Smooth muscle cell (in vitro differentiated cells): ENCODE data around the gene HELZ. TPM values are rescaled to one million over a fixed set of nuclear protein-coding genes. Genes with fewer than 3 reads are reported as not detected.

Experiments
- DNase-seq: peaks from one replicate; lab custom pipeline; 2025; ENCODE audit not compliant: unreplicated experiment; lab: John Stamatoyannopoulos, UW
- H2AFZ ChIP-seq: fragments of 200-600 bp; sonication (generic); 2 replicates; pipeline ENCODE4 v1.6.0; 2016; ENCODE audit warnings: antibody characterized with exemption, low read depth, mild to moderate bottlenecking
- H3F3A ChIP-seq: fragments of 200-600 bp; sonication (generic); 2 replicates; pipeline ENCODE4 v1.6.0; 2017; ENCODE audit warnings: antibody characterized with exemption, low read depth
- H3K27ac ChIP-seq: fragments of 200-600 bp; sonication (generic); 2 replicates; pipeline ENCODE4 v1.5.1; 2016; ENCODE audit warnings: low read depth, mild to moderate bottlenecking
- H3K27me3 ChIP-seq: fragments of 200-600 bp; sonication (generic); 2 replicates; pipeline ENCODE4 v1.6.1; 2016; ENCODE audit warnings: low read depth, mild to moderate bottlenecking
- H3K36me3 ChIP-seq: fragments of 200-600 bp; sonication (generic); 2 replicates; pipeline ENCODE4 v1.5.1; 2016; ENCODE audit warnings: low read depth
- H3K4me1 ChIP-seq: fragments of 200-600 bp; sonication (generic); 2 replicates; pipeline ENCODE4 v1.5.1; 2016; ENCODE audit warnings: low read depth
- H3K4me2 ChIP-seq: fragments of 200-600 bp; sonication (generic); 2 replicates; pipeline ENCODE4 v1.6.0; 2016; ENCODE audit warnings: mild to moderate bottlenecking
- H3K4me3 ChIP-seq: fragments of 200-600 bp; sonication (generic); 2 replicates; pipeline ENCODE4 v1.5.1; 2016; ENCODE audit warnings: mild to moderate bottlenecking
- H3K79me2 ChIP-seq: fragments of 200-600 bp; sonication (generic); 2 replicates; pipeline ENCODE4 v1.6.0; 2016; ENCODE audit warnings: low read depth, mild to moderate bottlenecking
- H3K9ac ChIP-seq: fragments of 200-600 bp; sonication (generic); 2 replicates; pipeline ENCODE4 v1.6.0; 2016; ENCODE audit warnings: low read depth
- H3K9me3 ChIP-seq: fragments of 200-600 bp; sonication (generic); replicated peaks from 2 replicates; pipeline ENCODE4 v1.5.1; 2016; ENCODE audit warnings: low read depth
- H4K20me1 ChIP-seq: fragments of 200-600 bp; sonication (generic); 2 replicates; pipeline ENCODE4 v1.6.0; 2016; ENCODE audit warnings: low read depth
- WGBS: methylation state at CpG from one replicate; pipeline ENCODE4 v1.1.7; 2016; ENCODE audit warnings: low lambda C conversion rate; 5-methylcytosine and 5-hydroxymethylcytosine counted together
- polyA plus RNA-seq: library from polyadenylated mRNA; unstranded; fragments of >200 nt; fragmentation: Nextera tagmentation; extraction: Ambion mirVana; gene quantifications from 2 replicates; pipeline ENCODE4 v1.2.1, GENCODE V29; 2016
- total RNA-seq: library from RNA; depleted of rRNA; stranded (reverse); fragments of >200 nt; gene quantifications from 2 replicates; pipeline ENCODE4 v1.2.3, GENCODE V29; 2014
- TF ChIP-seq, protein P1 (sequence below): fragments of 200-600 bp; sonication (generic); IDR thresholded peaks from 2 replicates; pipeline ENCODE4 v1.5.1; 2017; ENCODE audit warnings: borderline replicate concordance, mild to moderate bottlenecking, antibody characterized with exemption; ENCODE audit not compliant: insufficient read depth, poor library complexity, severe bottlenecking

HELZ gene
- total and polyA plus RNA-seq, 2 experiments from 2014 or later = 18.8 to 34.4 TPM

DNA sequence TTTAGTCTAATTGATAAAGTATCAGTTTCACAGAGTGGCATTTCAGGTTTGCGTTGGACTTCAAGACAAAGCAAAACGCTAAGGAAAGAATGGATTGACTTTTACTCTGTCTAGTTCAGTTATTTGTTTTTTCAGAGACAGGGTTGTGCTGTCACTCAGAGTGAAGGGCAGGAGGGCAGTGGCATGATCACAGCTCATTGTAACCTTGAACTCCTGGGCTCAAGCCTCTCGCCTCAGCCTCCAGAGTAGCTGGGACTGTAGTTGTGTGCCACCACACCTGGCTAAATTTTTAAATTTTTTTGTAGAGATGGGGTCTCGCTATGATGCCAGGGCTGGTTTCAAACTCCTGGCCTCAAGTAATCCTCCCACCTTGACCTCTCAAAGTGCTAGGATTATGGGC, 114.2 kb downstream of the HELZ start:
- Histone ChIP-seq H3K9me3 (no peaks in the 10 kb centered on the region), H3F3A (peaks cover 5% of the 10 kb centered on the region), H3K4me3 (no peak overlapping the region), H3K9ac (no peak overlapping the region), H3K79me2 (no peaks in the 10 kb centered on the region), H3K27me3 (no peaks in the 10 kb centered on the region), H3K27ac (no peak overlapping the region), H3K36me3 (no peaks in the 10 kb centered on the region), H3K4me1 (no peaks in the 10 kb centered on the region), H4K20me1 (peaks cover 24% of the 10 kb centered on the region), H3K4me2 (no peak overlapping the region), H2AFZ (no peak overlapping the region)
- DNase-seq = no peak
- 99% methylated on average over 4 of the region's 4 CpGs for WGBS
- TF ChIP-seq, protein P1, sequence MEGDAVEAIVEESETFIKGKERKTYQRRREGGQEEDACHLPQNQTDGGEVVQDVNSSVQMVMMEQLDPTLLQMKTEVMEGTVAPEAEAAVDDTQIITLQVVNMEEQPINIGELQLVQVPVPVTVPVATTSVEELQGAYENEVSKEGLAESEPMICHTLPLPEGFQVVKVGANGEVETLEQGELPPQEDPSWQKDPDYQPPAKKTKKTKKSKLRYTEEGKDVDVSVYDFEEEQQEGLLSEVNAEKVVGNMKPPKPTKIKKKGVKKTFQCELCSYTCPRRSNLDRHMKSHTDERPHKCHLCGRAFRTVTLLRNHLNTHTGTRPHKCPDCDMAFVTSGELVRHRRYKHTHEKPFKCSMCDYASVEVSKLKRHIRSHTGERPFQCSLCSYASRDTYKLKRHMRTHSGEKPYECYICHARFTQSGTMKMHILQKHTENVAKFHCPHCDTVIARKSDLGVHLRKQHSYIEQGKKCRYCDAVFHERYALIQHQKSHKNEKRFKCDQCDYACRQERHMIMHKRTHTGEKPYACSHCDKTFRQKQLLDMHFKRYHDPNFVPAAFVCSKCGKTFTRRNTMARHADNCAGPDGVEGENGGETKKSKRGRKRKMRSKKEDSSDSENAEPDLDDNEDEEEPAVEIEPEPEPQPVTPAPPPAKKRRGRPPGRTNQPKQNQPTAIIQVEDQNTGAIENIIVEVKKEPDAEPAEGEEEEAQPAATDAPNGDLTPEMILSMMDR = no peak

DNA sequence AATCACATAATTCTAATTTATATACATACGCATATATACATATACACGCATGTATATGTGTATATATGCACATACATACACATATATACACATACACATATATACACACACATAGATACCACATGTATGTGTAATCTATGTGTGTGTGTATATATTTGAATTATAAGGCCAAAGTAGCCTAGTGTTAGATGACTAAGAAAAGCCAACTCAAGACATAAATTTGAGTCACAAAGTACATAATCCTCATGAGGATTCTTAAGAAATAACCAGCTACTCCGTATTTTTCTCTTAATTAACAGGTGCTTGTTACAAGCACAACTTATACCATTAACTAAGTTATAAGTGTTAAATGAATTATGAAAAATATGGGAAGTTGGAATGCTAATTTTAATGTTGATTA, 115.7 kb downstream of the HELZ start:
- H3K9me3 ChIP-seq = no peaks in the 10 kb centered on the region
- peaks cover 37% of the 10 kb centered on the region for H4K20me1 ChIP-seq
- no peak overlapping the region for H2AFZ ChIP-seq
- no peak overlapping the region for H3K27ac ChIP-seq
- no peaks in the 10 kb centered on the region for H3K36me3 ChIP-seq
- H3K4me3 ChIP-seq = no peak overlapping the region
- no peaks in the 10 kb centered on the region for H3K79me2 ChIP-seq
- H3F3A ChIP-seq = peaks cover 5% of the 10 kb centered on the region
- 86% methylated on average over 3 of the region's 3 CpGs for WGBS
- H3K9ac ChIP-seq = no peak overlapping the region
- no peak overlapping the region for H3K4me2 ChIP-seq
- TF ChIP-seq, protein P1 = no peak
- H3K27me3 ChIP-seq = no peaks in the 10 kb centered on the region
- DNase-seq = no peak
- no peaks in the 10 kb centered on the region for H3K4me1 ChIP-seq

DNA sequence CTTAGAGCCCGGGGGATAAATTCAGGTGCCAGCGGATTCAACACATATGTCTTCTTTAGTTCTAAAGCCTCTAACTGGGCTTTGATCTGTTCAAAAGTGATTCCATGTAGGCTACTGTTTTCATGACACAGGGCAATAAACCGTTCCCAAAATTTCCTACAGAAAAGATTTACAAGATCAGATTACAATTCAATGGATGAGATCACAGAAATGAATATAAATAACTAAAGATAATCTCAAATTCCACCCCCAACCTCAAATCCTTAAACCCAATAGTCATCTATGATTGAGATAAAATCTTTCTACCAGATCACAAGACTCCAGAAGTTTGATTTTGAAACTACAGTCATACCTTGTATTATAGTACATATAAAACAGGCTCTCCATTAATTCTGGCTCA, 116.3 kb downstream of the HELZ start:
- WGBS = 92% methylated on average over 3 of the region's 3 CpGs

DNA sequence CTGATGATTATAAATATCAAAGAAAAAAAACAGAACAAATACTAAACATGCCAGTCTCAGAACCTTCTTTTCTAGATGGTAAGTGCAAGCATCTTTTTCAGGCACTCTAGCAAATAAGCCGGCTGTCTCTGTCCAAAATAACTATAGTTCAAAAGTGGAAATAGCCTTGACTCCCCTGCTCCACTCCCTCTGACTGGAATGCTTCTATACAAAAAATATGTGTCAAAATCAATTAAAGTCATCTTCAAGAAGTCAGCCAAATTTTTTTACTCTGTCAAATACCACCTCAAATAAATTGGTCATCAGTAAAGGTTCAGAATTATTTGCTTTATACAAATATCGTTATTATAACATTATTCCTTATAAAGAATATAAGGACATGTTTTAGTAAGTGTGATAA, 117.1 kb downstream of the HELZ start:
- Histone ChIP-seq H2AFZ (no peak overlapping the region), H3K9ac (no peak overlapping the region), H3F3A (peaks cover 5% of the 10 kb centered on the region), H3K4me2 (no peak overlapping the region), H3K36me3 (peaks cover 4% of the 10 kb centered on the region), H3K4me3 (no peak overlapping the region), H3K9me3 (no peaks in the 10 kb centered on the region), H3K79me2 (no peaks in the 10 kb centered on the region), H4K20me1 (peaks cover 46% of the 10 kb centered on the region), H3K27me3 (no peaks in the 10 kb centered on the region), H3K4me1 (no peaks in the 10 kb centered on the region), H3K27ac (no peak overlapping the region)
- DNase-seq = no peak
- TF ChIP-seq, protein P1 = no peak
- 97% methylated on average over 2 of the region's 2 CpGs for WGBS

More for the DNA sequence above, 116.3 kb downstream of the HELZ start:
- H3K27me3 ChIP-seq = no peaks in the 10 kb centered on the region
- TF ChIP-seq, protein P1 = no peak
- no peaks in the 10 kb centered on the region for H3K79me2 ChIP-seq
- H3K4me3 ChIP-seq = no peak overlapping the region
- H3K9ac ChIP-seq = no peak overlapping the region
- peaks cover 5% of the 10 kb centered on the region for H3F3A ChIP-seq
- no peaks in the 10 kb centered on the region for H3K9me3 ChIP-seq
- H3K4me2 ChIP-seq = no peak overlapping the region
- DNase-seq = no peak
- H3K27ac ChIP-seq = no peak overlapping the region
- H3K4me1 ChIP-seq = no peaks in the 10 kb centered on the region
- no peak overlapping the region for H2AFZ ChIP-seq
- no peaks in the 10 kb centered on the region for H3K36me3 ChIP-seq
- H4K20me1 ChIP-seq = peaks cover 43% of the 10 kb centered on the region
